ENCODE measurements around the gene ELP4. TPM values are rescaled to one million over a fixed set of nuclear protein-coding genes. Genes with fewer than 3 reads are reported as not detected.

ELP4 gene
- total RNA-seq, 1 experiment from 2014 or later = 17.2 TPM

DNA sequence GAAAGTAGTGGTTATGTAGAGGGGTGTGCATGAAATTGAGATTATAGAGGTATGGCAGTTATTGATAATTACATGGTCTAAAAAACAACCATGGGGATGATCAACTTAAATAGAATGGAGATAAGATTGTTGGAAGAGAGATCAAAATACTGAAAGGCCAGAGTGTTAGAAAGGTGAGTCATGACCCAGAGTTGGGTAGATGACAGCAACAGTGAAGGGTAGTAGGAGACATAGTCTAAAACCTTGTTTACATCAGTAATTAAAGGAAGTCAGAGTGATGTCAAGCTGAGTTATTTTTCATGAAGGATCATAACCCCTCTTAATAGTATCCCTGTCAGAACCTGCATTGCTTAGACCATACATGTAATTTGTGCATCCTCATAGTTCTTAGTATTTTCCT, 110.9 kb downstream of the ELP4 start:
- H3K4me3 ChIP-seq (ENCODE audit: low read depth in 2 of 2, low read length in 2 of 2) = no peak overlapping the region
- no peak overlapping the region for H3K27ac ChIP-seq (ENCODE audit: low read length)
- CTCF ChIA-PET = no interaction called here
- H3K36me3 ChIP-seq (ENCODE audit: control insufficient read depth, insufficient read depth, low read length) = no peaks in the 10 kb centered on the region
- no peak for ATAC-seq
- DNase-seq (ENCODE audit: low read depth, low spot score) = no peak
- intact Hi-C loops (cut with micrococcal nuclease; ENCODE audit: unreplicated experiment) = no loop called here
- in situ Hi-C loops (cut with HindIII; ENCODE audit: low pct_unique_long_range_greater_than_20kb, low sequenced_read_pairs) = no loop called here
- no TSS peak for BruUV-seq (replicated peaks)
- TF ChIP-seq POLR2AphosphoS5 (IDR thresholded peaks at IDR 0.05; ENCODE audit: low read depth, low read length) (no peak), TCF7L2 (IDR thresholded peaks at IDR 0.05; ENCODE audit: low read depth, low read length) (no peak), SIN3A (IDR thresholded peaks at IDR 0.05; ENCODE audit: borderline replicate concordance, insufficient read depth, low read depth, low read length) (no peak)
- TF ChIP-seq, protein P1, sequence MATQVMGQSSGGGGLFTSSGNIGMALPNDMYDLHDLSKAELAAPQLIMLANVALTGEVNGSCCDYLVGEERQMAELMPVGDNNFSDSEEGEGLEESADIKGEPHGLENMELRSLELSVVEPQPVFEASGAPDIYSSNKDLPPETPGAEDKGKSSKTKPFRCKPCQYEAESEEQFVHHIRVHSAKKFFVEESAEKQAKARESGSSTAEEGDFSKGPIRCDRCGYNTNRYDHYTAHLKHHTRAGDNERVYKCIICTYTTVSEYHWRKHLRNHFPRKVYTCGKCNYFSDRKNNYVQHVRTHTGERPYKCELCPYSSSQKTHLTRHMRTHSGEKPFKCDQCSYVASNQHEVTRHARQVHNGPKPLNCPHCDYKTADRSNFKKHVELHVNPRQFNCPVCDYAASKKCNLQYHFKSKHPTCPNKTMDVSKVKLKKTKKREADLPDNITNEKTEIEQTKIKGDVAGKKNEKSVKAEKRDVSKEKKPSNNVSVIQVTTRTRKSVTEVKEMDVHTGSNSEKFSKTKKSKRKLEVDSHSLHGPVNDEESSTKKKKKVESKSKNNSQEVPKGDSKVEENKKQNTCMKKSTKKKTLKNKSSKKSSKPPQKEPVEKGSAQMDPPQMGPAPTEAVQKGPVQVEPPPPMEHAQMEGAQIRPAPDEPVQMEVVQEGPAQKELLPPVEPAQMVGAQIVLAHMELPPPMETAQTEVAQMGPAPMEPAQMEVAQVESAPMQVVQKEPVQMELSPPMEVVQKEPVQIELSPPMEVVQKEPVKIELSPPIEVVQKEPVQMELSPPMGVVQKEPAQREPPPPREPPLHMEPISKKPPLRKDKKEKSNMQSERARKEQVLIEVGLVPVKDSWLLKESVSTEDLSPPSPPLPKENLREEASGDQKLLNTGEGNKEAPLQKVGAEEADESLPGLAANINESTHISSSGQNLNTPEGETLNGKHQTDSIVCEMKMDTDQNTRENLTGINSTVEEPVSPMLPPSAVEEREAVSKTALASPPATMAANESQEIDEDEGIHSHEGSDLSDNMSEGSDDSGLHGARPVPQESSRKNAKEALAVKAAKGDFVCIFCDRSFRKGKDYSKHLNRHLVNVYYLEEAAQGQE (IDR thresholded peaks at IDR 0.05; ENCODE audit: insufficient read depth in 1 of 2, low read depth in 2 of 2, low read length in 1 of 2) = no peak
- TF ChIP-seq, protein P2, sequence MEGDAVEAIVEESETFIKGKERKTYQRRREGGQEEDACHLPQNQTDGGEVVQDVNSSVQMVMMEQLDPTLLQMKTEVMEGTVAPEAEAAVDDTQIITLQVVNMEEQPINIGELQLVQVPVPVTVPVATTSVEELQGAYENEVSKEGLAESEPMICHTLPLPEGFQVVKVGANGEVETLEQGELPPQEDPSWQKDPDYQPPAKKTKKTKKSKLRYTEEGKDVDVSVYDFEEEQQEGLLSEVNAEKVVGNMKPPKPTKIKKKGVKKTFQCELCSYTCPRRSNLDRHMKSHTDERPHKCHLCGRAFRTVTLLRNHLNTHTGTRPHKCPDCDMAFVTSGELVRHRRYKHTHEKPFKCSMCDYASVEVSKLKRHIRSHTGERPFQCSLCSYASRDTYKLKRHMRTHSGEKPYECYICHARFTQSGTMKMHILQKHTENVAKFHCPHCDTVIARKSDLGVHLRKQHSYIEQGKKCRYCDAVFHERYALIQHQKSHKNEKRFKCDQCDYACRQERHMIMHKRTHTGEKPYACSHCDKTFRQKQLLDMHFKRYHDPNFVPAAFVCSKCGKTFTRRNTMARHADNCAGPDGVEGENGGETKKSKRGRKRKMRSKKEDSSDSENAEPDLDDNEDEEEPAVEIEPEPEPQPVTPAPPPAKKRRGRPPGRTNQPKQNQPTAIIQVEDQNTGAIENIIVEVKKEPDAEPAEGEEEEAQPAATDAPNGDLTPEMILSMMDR (IDR thresholded peaks at IDR 0.05) = no peak
- no peaks in the 10 kb centered on the region for H3K9me3 ChIP-seq (ENCODE audit: control insufficient read depth, insufficient read depth, low read depth, low read length)
- H3K27me3 ChIP-seq (ENCODE audit: control insufficient read depth, insufficient read depth, low read length) = no peaks in the 10 kb centered on the region
- POLR2A ChIA-PET = no interaction called here
- no peaks in the 10 kb centered on the region for H3K4me1 ChIP-seq (ENCODE audit: control insufficient read depth, insufficient read depth, low read length)

DNA sequence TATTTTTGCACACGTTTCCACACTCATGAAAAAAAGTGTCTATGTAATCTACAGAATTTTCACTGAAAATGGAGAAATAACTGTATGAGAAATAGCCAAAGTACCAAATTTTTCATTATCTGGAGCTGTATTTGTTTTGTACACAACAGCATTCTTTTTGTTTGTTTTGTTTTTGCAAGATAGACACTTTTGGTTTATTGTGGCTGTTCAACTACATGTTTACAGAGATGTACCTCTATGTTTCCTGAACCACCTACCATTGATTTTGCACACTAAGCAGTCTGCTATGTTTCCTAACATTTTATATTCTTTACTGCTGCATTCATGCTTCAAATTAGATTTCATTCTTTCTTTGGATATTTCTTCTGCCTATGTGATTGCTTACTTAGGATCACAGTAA, 116.3 kb downstream of the ELP4 start:
- Histone ChIP-seq H3K27me3 (ENCODE audit: control insufficient read depth, insufficient read depth, low read length) (no peaks in the 10 kb centered on the region), H3K27ac (ENCODE audit: low read length) (no peak overlapping the region), H3K4me3 (ENCODE audit: low read depth in 2 of 2, low read length in 2 of 2) (no peak overlapping the region), H3K36me3 (ENCODE audit: control insufficient read depth, insufficient read depth, low read length) (no peaks in the 10 kb centered on the region), H3K9me3 (ENCODE audit: control insufficient read depth, insufficient read depth, low read depth, low read length) (no peaks in the 10 kb centered on the region), H3K4me1 (ENCODE audit: control insufficient read depth, insufficient read depth, low read length) (no peaks in the 10 kb centered on the region)
- POLR2A ChIA-PET = no interaction called here
- intact Hi-C loops (cut with micrococcal nuclease; ENCODE audit: unreplicated experiment) (no loop called here), in situ Hi-C loops (cut with HindIII; ENCODE audit: low pct_unique_long_range_greater_than_20kb, low sequenced_read_pairs) (no loop called here)
- no peak for DNase-seq (ENCODE audit: low read depth, low spot score)
- CTCF ChIA-PET = no interaction called here
- no TSS peak for BruUV-seq (replicated peaks)
- TF ChIP-seq POLR2AphosphoS5 (IDR thresholded peaks at IDR 0.05; ENCODE audit: low read depth, low read length) (no peak), TCF7L2 (IDR thresholded peaks at IDR 0.05; ENCODE audit: low read depth, low read length) (no peak), SIN3A (IDR thresholded peaks at IDR 0.05; ENCODE audit: borderline replicate concordance, insufficient read depth, low read depth, low read length) (no peak)
- TF ChIP-seq, protein P1 (IDR thresholded peaks at IDR 0.05; ENCODE audit: insufficient read depth in 1 of 2, low read depth in 2 of 2, low read length in 1 of 2) = no peak
- TF ChIP-seq, protein P2 (IDR thresholded peaks at IDR 0.05) = no peak
- no peak for ATAC-seq
